Islet of Langerhans (tissue), 1 donor: ENCODE measurements around the gene HENMT1.

Experiments
- FAIRE-seq: peaks from one replicate; lab custom pipeline; 2011; peaks lifted over from hg19 to GRCh38; lab: Jason Lieb, UNC

The HENMT1 gene

GRCh38 chr1:108627256-108627655, 33.6 kb downstream of the HENMT1 start:
- no peak for FAIRE-seq

DNA sequence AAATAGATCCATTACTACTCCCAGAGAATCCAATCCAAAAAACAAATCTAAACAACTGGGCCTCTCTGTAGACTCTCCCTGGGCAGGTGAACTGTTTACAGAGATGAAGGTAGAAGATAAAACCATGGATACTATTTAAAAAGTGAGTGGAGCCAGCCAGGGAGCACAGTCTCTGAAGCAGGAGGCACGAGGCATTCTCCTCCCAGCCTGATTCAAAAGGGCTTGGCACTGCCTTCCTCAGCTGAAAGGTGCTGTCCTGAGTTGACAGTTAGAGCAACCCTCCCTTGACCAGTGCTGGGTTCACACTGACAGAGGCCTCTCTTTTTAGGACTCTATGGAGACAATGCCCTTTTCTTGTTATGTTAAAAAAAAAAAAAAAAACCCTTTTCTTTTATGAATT, 36.8 kb downstream of the HENMT1 start:
- no peak for FAIRE-seq

DNA sequence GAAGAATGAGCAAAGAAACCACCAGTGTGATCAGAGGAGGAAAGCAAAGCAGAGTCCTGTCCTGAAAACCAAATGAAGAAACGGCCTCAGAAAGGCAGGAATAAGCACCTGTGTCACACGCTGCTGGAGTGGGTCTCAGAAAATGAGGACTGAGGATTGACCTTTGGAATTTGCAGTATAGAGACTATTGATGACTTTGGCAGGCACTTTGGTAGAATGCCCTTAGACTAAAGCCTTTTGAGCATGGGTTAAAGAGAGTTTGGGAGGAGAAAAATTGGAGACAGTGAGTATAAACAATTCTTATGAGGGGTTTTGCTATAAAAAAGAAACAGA, 43.2 kb downstream of the HENMT1 start:
- FAIRE-seq = no peak

DNA sequence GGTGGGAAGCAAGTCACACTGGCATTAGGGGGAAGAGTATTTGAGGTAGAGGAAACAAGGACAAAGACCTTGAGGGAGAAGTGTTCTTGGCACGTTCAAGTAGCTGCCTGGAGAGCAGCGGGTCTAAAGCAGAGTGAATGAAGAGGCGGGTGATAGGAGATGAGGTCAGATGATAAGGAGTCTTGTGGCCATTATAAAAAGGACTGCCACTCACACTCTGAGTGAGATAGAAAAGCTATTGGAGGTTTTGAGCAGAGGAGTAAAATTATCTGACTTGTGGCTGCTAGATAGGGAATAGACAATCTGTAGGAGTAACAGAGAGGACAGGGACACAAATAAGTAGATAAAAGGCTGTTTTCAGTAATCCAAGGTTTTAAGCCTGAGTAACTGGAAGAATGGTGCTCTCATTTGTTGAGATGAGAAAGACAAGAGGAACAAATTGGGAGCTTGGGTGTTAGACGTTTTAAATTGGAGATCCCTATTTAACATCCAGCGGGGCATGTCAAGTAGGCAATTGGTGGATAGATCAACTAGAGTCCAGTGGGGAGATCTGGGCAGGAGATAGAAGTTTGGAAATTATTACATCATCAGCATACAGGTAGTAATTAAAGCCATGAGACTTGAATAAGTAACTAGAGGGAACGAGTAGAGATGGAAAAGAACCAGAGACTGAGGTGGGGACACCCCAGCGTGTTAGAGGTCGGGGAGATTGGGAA, 43.7 kb downstream of the HENMT1 start:
- FAIRE-seq = no peak

GRCh38 chr1:108615544-108615943, 45.3 kb downstream of the HENMT1 start:
- FAIRE-seq = no peak

DNA sequence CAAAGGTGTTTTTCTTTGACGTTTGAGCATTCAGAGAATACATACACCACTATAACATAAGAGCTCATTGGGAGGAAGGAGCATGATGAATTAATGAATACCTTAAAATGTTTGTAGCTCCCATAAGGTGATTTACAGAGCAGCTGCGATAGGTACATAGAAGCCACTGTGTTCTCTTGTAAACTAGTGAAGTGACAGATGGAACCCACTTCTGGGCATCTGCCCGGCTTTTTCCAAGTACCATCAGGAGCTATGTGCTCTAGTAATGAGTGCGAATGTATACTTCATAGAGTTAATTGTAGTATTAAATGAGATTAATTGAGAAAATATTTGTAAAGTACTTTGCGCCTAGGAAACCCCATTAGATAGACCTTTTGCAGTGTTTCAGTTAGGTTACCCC, 48.4 kb downstream of the HENMT1 start:
- FAIRE-seq = no peak

GRCh38 chr1:108611984-108612383, 48.9 kb downstream of the HENMT1 start:
- FAIRE-seq = no peak

DNA sequence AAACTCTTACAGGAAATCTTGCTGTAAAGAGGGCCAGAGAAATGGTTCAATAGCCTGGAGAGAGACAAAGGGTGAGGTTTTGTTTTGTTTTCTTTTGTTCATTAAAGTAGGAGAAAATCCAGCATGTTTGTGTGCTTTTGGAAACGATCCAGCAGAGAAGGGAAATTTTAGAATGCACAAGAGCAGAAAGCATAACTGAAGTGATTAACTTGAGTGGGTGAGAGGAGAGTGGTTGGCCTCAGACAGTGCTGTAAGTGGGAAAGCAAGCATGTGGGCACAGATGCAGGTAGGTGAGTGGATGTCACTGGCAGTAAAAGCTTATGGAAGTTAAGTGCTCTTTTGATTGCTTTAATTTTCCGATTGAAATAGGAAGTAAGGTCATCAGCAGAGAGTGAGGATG, 50.8 kb downstream of the HENMT1 start:
- peak; percentile 79 for FAIRE-seq

DNA sequence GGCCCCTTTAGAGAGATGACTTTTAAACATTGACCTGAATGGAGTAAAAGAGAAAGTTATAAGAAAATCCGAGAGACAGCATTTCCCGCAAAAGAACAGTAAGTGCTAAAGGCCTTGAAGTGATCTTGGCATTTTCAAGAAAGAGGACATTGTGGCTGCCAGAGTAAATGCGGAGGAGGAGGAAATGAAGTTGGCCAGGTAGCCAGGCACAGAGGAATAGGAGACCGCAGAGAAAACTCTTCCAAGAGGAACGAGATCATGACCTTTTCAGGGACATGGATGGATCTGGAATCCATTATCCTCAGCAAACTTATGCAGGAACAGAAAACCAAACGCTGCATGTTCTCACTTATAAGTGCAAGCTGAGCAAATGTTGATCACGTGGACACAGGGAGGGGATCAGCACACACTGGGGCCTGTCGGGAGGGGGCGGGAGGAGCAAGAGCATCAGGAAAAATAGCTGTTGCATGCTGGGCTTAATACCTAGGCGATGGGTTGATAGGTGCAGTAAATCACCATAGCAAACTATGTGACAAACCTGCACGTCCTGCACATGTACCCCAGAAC, 51.3 kb downstream of the HENMT1 start:
- peak; percentile 5 for FAIRE-seq

DNA sequence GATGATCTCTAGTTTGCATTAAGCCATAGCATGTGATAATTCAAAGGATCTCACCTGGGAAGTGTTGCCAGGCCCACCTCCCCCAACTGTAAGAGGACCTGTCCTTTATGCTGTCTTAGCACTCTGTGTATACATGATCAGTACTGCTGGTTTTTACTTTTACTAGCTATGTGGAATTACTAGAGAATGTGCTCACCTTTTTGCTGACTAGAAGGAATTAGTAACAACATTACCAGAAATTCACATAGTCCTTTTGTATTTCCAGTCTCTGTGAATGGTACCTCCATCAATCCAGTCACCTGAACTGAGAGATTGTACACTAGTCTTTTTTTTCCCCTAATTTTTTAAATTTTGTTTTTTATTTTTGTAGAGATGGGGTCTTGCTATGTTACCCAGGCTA, 54.4 kb downstream of the HENMT1 start:
- FAIRE-seq = no peak

DNA sequence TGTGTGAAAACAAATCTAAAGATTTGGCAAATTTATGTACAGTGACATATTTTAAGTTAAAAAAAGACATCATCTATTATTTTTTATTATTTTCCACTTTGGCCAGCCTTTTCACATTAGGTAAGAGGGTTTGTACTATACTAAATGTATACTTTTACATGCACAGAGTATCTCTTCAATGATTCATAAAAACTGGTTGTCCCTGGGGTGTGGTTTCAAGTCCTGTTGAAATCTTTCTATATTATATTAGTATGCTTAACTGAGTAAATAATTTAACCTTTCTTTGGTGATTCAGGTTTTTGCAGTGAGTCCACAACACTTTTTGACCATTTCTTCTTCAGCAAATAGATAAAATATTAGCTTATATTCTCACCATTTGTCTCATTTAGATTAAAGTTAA, 55.3 kb downstream of the HENMT1 start:
- FAIRE-seq = no peak

DNA sequence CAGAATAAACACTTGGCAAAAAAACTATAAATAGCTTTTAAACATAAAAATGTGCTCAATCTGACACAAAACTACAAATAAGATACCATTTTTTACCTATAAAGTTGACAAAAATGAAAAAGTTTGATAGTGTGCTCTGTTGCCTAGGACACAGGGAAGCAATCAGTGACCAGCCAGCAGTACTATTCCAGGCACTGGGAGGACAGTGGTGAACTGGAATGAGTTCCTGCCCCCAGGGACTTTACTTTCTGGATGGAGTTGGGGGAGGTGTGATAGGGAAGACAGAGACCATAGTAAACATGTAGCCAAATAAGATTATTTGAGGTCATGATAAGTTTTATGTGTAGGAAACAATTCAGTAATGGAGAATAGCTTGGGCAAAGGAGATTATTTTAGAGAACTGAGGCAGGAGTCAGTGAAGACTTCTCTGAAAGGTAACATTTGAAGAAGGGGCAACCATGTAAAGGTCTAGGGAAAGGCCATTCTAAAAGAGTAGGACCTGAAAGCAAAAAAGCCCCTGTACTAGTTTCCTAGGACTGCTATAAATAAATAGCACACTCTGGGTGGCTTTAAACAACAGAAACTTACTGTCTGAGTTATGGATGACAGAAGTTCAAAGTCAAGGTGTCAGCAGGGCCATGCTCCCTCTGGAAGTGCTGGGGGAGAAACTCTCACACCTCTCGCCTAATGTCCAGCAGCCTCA, 59.0 kb downstream of the HENMT1 start:
- no peak for FAIRE-seq

DNA sequence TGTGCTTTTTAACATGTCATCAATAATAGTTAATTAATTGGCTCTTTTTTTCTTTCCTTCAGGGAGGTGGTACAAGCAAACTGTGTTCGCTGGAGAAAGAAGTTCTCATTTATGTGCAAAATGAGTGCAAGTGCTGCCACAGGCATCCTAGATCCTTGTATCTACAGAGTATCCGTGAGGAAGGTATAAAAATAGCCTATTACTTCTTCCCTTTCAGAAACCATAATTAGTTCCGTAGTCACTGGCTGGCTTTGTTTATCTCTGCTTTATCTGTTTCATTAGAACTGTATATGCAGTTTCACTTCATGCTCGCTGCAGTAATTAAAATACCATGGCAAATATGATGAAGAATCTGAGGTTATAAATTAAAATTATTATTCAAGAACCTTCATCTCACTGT, 60.4 kb downstream of the HENMT1 start:
- no peak for FAIRE-seq

GRCh38 chr1:108598340-108598739, 62.6 kb downstream of the HENMT1 start:
- FAIRE-seq = no peak
